ENCODE measurements around the gene SYNM. TPM values are rescaled to one million over a fixed set of nuclear protein-coding genes. Genes with fewer than 3 reads are reported as not detected.

Gene SYNM
- total and polyA plus RNA-seq, 2 donors (not counting 1 experiment from before 2014, with no cell fraction given): 0.04 to 0.27 TPM

DNA sequence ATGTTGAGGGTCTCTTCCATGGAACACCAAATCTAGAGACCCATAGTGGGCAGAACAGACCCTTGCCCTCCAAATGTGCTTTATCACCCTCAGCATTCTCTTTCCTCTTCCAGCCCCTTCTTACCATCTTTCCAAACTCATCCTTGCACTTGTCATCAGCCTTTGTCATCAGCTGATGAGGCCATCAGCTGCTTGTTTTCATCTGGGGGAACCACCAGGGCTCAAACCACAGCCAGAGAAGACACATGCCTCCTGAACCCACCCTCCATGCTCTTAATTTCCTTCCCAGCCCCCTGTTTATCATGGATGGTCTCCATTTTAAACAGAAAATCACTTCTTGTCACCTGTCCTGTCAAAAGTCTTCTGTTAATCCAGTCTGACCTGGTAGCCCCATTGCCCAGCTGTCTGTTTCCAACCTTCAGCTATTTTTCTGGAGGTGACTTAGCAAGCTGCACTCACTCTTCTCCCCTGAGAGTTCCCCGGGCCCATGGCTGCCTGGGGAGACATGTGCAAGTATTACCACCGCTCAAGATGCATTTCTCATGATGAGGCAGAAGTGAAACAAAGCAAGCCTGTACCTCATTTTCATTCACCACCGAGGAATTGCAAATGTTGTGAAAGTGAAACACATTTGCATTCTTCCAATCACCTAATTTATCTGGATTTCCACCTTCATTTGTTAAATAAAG lies 14.7 kb upstream of the SYNM start:
- Histone ChIP-seq H3K27me3 (replicated peaks in 1 of 4; ENCODE audit: control extremely low read depth in 1 of 4, control insufficient read depth in 3 of 4, insufficient read depth in 4 of 4, low read length in 3 of 4) (no peaks in the 10 kb centered on the region), H3K9ac (ENCODE audit: low read length) (peak overlapping the region; percentile 33), H3K4me2 (replicated peaks; ENCODE audit: low read depth, low read length, poor library complexity, severe bottlenecking) (peak overlapping the region; percentile 64), H3K36me3 (replicated peaks in 1 of 2; ENCODE audit: control extremely low read depth in 1 of 2, control insufficient read depth in 1 of 2, extremely low read depth in 1 of 2, insufficient read depth in 2 of 2, low read length in 1 of 2) (no peaks in the 10 kb centered on the region), H2AFZ (ENCODE audit: insufficient read depth, low read depth, low read length, poor library complexity, severe bottlenecking) (peak overlapping the region; percentile 44), H4K20me1 (ENCODE audit: control insufficient read depth, insufficient read depth, low read length, poor library complexity, severe bottlenecking) (no peaks in the 10 kb centered on the region), H3K4me1 (ENCODE audit: control insufficient read depth in 2 of 2, insufficient read depth in 2 of 2, low read length in 2 of 2) (peaks cover 14 to 19% of the 10 kb centered on the region in 2 donors), H3K4me3 (ENCODE audit: control extremely low read depth in 1 of 5, extremely low read depth in 1 of 5, insufficient read depth in 1 of 5, low read depth in 2 of 5, low read length in 4 of 5) (no peak overlapping the region), H3K27ac (ENCODE audit: low read length in 2 of 2) (peak overlapping the region in 1 of 2 donors; percentile 61), H3K79me2 (ENCODE audit: control insufficient read depth, insufficient read depth, low read length) (no peaks in the 10 kb centered on the region), H3K9me3 (ENCODE audit: control extremely low read depth in 1 of 3, control insufficient read depth in 2 of 3, insufficient read depth in 1 of 3, low read length in 2 of 3) (no peaks in the 10 kb centered on the region)
- TF ChIP-seq EZH2 (IDR thresholded peaks at IDR 0.05; ENCODE audit: borderline replicate concordance, insufficient read depth, low read depth, low read length, poor library complexity, severe bottlenecking): no peak
- peaks cover 16% of the 10 kb centered on the region for H3K4me1 Mint-ChIP-seq
- H3K27me3 Mint-ChIP-seq: peaks cover 4% of the 10 kb centered on the region
- DNase-seq: peak; percentile 76
- POLR2A ChIA-PET: interaction anchor here (0.6 kb wide), 1 partner anchor 260 kb away, joined by 7 read pairs; no protein-coding TSS in a partner anchor
- peak; percentile 97 for ATAC-seq (ENCODE audit: low read depth)
- peak overlapping the region; percentile 6 for H3K4me3 Mint-ChIP-seq
- 0% methylated on average over 1 of the region's 3 CpGs for WGBS (ENCODE audit: insufficient coverage)
- H3K9me3 Mint-ChIP-seq (ENCODE audit: insufficient read depth): no peaks in the 10 kb centered on the region
- CTCF ChIA-PET: interaction anchor here (0.9 to 2.2 kb wide), 3 partner anchors 10 to 15 kb away, joined by 3 to 12 read pairs (median 5); no protein-coding TSS in a partner anchor
- peak overlapping the region; percentile 63 for H3K27ac Mint-ChIP-seq
- intact Hi-C loops (cut with micrococcal nuclease): no loop called here

DNA sequence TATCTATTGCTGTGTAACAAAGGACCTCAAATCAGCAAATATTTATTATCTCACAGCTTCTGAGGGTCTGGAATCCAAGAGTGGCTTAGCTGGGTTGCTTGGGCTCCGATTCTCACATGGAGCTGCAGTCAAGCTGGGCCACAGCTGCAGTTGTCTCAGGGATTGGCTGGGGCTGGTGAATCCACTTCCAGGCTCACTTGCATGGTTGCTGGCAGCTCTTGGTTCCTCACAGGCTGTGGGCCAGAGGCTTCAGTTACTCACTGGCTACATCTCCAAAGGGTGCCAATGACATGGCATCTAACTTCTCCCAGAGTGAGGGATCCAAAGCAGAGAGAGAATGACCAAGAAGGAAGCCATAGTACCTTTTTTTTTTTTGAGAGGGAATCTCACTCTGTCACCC lies 13.9 kb upstream of the SYNM start:
- Histone ChIP-seq H3K4me2 (replicated peaks; ENCODE audit: low read depth, low read length, poor library complexity, severe bottlenecking) (peak overlapping the region; percentile 64), H3K9ac (ENCODE audit: low read length) (no peak overlapping the region), H3K4me1 (ENCODE audit: control insufficient read depth in 2 of 2, insufficient read depth in 2 of 2, low read length in 2 of 2) (peaks cover 14 to 19% of the 10 kb centered on the region in 2 donors), H4K20me1 (ENCODE audit: control insufficient read depth, insufficient read depth, low read length, poor library complexity, severe bottlenecking) (no peaks in the 10 kb centered on the region), H3K9me3 (ENCODE audit: control extremely low read depth in 1 of 3, control insufficient read depth in 2 of 3, insufficient read depth in 1 of 3, low read length in 2 of 3) (no peaks in the 10 kb centered on the region), H2AFZ (ENCODE audit: insufficient read depth, low read depth, low read length, poor library complexity, severe bottlenecking) (peak overlapping the region; percentile 25), H3K79me2 (ENCODE audit: control insufficient read depth, insufficient read depth, low read length) (no peaks in the 10 kb centered on the region), H3K27ac (ENCODE audit: low read length in 2 of 2) (peak overlapping the region in 1 of 2 donors; percentile 61), H3K27me3 (replicated peaks in 1 of 4; ENCODE audit: control extremely low read depth in 1 of 4, control insufficient read depth in 3 of 4, insufficient read depth in 4 of 4, low read length in 3 of 4) (no peaks in the 10 kb centered on the region), H3K4me3 (ENCODE audit: control extremely low read depth in 1 of 5, extremely low read depth in 1 of 5, insufficient read depth in 1 of 5, low read depth in 2 of 5, low read length in 4 of 5) (no peak overlapping the region), H3K36me3 (replicated peaks in 1 of 2; ENCODE audit: control extremely low read depth in 1 of 2, control insufficient read depth in 1 of 2, extremely low read depth in 1 of 2, insufficient read depth in 2 of 2, low read length in 1 of 2) (no peaks in the 10 kb centered on the region)
- ChIA-PET CTCF (interaction anchor here (1.2 to 2.2 kb wide), 2 partner anchors 14 to 16 kb away, joined by 5 to 12 read pairs; no protein-coding TSS in a partner anchor), POLR2A (no interaction called here)
- Mint-ChIP-seq H3K27me3 (peaks cover 4% of the 10 kb centered on the region), H3K4me3 (no peak overlapping the region), H3K9me3 (ENCODE audit: insufficient read depth) (no peaks in the 10 kb centered on the region), H3K27ac (no peak overlapping the region), H3K4me1 (peaks cover 16% of the 10 kb centered on the region)
- DNase-seq (no peak), ATAC-seq (ENCODE audit: low read depth) (no peak)
- intact Hi-C loops (cut with micrococcal nuclease): no loop called here
- no peak for TF ChIP-seq EZH2 (IDR thresholded peaks at IDR 0.05; ENCODE audit: borderline replicate concordance, insufficient read depth, low read depth, low read length, poor library complexity, severe bottlenecking)
- TF ChIP-seq, protein P1, sequence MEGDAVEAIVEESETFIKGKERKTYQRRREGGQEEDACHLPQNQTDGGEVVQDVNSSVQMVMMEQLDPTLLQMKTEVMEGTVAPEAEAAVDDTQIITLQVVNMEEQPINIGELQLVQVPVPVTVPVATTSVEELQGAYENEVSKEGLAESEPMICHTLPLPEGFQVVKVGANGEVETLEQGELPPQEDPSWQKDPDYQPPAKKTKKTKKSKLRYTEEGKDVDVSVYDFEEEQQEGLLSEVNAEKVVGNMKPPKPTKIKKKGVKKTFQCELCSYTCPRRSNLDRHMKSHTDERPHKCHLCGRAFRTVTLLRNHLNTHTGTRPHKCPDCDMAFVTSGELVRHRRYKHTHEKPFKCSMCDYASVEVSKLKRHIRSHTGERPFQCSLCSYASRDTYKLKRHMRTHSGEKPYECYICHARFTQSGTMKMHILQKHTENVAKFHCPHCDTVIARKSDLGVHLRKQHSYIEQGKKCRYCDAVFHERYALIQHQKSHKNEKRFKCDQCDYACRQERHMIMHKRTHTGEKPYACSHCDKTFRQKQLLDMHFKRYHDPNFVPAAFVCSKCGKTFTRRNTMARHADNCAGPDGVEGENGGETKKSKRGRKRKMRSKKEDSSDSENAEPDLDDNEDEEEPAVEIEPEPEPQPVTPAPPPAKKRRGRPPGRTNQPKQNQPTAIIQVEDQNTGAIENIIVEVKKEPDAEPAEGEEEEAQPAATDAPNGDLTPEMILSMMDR (IDR thresholded peaks at IDR 0.05): no peak
- WGBS (ENCODE audit: insufficient coverage): 100% methylated on average over 1 of the region's 1 CpG
